ENCODE results near the gene BCORL1.

The BCORL1 gene

GRCh38 chrX:129968968-129969367 lies 13.5 kb upstream of the BCORL1 start:
- DNase-seq = no peak

DNA sequence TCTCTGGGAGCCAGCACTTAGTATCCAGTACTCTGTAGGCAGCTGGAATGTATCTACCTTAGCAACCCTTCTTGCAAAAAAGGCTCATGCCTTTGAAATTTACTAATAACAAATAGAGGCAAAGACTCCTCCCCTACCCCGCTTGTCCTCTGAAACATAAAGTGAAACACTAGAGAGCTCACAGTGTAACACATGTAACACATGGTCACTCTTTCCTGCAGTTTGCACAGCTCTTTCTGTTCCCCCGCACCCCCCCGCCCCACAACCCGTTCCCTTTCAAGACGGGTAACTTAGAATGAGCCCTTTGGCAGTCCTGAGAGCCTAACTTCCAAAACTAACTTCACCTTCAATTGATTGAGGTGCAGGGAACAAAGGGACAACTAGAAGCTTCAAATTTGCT lies 6.0 kb upstream of the BCORL1 start:
- DNase-seq = no peak

DNA sequence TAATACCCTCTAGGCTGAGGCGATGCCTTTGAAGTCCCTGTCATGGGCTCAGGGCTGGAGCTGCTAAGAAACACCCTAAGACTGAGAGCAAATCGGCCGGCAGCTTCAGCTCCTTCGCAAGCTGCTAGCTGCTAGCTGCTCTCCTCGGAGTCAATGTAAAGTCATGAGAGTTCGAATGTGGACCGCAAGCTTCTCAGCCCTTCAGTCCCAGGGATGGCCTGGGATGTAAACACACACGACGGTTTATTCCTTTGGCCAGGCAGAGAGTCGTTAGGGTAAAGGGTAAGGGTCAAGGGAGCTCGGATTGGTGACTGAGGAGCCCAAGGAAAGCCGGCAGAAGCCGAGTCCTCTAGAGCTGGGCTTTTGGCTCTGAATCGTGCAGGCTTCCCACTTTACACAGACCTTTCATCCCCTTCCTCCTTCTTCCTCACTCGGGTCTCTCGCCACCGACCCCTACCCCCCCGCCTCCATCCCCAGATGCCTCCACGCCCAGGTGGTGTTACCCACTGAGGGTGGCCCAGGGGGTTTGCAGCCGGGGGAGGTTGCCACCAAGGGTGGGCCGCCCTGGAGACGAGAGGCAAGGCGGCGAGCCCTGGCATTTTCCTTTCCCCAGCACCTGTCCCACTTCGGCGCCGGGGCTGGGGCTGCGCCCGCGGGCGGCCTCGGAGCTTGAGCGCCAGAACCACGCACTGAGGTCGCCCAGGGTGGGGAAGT lies 3.1 kb upstream of the BCORL1 start:
- no peak for DNase-seq

DNA sequence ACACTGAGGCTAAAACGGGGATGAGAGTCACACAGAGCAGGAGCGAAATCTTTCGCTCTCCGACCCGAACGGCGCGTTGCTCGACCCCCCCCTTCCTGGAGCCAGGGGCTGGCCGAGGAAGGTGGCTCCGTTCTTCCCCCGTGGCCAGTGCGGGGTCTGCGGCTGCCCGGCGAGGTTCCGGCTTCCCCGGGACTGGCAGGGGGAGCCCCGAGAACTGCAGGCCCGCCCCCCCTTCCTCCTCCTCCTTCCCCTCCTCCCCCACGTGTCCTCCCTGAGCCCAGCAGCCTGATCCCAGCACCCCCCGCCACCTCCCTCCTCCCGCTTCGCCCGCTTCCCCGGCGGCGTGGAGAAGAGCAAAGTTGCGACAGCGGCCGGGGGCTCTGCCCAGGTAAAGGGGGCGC lies 2.4 kb upstream of the BCORL1 start:
- DNase-seq = no peak

DNA sequence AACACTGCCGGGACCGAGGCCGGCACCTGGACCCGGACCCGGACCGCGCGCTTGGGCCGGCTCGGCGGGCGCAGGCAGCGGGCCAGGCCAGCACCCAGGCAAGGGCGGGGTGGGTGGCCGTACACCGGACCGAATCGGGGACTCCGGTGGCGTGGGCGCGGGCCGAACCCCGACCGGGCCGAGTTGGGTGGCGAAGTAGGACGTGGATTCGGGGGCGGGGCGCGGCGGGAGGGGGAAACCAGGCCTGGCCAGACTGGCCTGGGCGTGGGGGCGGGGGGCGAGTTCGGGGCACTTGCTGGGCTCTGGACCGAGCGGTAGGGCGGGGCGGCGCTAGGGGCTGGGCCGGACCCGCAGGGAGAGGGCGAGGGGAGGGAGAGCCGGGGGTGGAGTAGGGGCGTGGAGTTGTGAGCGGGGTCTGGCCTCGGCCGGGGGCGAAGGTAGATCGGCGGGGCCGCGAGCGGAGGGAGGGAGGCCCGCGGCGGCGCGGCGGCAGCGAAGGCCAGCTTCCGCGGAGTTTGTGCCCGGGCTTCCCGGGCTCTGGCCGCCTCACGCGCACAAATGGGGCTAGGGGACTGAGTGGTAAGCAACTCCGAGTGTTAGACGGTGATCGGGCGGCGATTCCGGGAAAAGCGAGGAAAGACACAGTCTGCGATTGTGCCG lies 1.8 kb upstream of the BCORL1 start:
- no peak for DNase-seq

DNA sequence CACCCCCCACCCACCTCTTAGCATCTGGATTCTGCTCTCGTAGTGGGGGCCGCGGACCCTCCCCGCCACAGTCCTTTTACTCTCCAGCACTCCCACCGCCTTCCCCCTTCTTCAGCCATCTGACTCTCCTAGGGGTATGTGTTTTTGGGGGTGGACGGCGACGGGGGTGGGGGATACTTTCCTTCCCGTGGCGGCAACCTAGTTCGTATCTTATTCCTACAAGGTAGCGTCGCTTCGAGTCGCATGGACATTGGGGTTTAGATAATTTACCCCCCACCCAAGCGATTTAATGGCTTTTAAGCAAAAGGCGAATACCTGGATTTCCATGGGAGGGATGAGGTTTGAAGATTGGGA lies 1.3 kb upstream of the BCORL1 start:
- no peak for DNase-seq

DNA sequence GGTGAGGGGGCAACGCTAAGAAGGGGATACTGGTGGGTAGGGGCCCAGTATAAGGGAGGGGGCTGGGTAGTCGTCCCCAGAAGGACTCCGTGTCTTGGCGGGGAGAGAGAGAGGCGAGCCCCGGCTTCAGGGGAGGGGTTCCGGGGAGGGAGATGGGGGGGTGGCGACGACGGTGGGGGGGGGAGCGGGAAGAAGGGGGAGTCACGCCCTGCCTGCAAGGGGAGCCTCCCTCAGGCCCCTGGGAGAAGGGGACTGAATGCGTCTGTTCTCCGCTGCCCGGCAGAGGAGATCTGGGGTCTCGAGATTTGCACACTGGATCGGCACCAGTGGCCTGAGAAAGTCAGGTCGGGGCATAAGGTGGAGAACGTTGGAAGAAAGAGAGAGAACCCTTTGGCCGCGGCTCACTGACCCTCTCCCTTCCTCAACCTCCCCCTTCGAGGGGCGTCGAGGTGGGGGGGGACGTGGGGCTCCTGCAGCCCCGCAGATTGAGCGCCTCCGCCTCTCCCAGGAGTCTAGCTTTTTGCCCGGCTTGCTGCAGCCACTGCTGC lies 609 bp upstream of the BCORL1 start:
- no peak for DNase-seq

GRCh38 chrX:129983575-129984110 lies 1.2 kb downstream of the BCORL1 start:
- DNase-seq = no peak

- no peak for DNase-seq
Measured at GRCh38 chrX:129984111-129984958, 1.9 kb downstream of the BCORL1 start.

GRCh38 chrX:129987871-129988270 lies 5.4 kb downstream of the BCORL1 start:
- DNase-seq = no peak

DNA sequence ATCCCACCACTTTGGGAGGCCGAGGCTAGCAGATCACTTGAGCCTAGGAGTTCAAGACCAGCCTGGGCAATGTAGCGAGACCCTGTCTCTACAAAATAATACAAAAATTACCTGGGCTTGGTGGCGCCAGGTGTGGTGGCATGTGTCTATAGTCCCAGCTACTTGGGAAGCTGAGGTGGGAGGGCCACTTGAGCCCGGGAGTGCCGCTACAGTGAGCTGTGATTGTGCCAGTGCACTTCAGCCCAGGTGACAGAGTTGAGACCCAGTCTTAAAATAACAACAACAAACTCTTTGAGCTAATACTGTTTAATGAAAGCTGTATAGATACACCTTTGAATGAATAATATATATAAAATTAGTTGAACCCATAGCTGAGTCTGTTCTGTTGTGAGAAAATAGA lies 9.7 kb downstream of the BCORL1 start:
- no peak for DNase-seq

GRCh38 chrX:129996120-129996519 lies 13.7 kb downstream of the BCORL1 start:
- no peak for DNase-seq

DNA sequence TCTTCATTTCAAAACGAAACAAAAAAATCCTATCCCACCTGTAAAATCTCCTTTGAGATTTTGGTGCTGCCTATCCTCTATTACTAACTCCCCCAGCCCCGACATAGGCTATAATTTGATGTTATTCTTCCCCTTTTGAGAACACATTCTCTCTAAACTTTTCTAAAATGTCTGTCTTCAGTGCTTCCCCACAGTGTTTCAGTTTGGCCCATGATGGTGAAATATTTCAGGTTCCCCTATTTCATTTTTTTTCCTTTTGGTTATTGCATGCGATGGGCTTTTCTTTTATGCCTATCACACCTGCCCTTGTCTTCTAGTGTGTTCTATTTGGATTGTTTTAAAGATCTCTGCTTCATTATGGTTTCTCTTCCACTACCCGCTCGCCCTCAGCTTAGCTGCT lies 14.7 kb downstream of the BCORL1 start:
- DNase-seq = no peak

DNA sequence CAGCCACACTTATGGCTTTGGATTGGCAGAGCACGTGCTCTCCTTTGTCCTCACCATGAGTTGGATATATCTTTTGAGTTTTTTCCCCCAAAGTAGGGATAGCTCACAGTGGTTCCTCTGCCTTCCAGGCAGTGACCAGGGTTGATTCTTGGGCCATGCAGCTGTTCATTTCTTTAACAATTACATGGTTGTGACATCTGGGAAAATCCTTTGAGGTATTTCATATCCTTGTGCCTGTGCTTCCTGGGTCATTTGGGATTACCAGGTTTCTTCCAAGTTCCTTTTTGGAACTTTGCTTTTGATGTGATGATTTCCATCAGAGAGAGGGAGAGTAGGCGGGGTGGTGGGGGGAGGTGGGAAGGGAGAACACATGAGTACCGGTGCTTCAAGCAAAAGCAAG lies 15.6 kb downstream of the BCORL1 start:
- DNase-seq = no peak

DNA sequence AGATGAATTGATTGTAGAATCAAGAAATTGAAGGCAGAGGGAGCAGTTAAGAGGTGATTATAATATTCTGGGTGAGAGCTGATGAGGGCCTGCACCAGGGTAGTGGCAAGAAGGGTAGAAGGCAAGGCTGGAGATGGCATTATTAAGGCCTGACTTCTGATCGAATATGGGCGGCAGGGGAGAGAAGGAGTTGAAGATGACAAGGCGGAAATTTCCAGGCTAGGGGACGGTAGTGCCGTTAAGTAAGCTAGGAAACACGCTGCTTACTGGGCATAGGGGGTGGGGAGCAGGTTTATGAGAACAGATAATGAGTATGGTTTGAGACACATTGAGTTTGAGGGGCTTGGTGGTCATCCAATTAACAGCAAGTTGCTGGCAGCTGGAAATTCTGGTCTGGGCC lies 19.5 kb downstream of the BCORL1 start:
- DNase-seq = no peak

GRCh38 chrX:130002541-130002940 lies 20.1 kb downstream of the BCORL1 start:
- DNase-seq = no peak

DNA sequence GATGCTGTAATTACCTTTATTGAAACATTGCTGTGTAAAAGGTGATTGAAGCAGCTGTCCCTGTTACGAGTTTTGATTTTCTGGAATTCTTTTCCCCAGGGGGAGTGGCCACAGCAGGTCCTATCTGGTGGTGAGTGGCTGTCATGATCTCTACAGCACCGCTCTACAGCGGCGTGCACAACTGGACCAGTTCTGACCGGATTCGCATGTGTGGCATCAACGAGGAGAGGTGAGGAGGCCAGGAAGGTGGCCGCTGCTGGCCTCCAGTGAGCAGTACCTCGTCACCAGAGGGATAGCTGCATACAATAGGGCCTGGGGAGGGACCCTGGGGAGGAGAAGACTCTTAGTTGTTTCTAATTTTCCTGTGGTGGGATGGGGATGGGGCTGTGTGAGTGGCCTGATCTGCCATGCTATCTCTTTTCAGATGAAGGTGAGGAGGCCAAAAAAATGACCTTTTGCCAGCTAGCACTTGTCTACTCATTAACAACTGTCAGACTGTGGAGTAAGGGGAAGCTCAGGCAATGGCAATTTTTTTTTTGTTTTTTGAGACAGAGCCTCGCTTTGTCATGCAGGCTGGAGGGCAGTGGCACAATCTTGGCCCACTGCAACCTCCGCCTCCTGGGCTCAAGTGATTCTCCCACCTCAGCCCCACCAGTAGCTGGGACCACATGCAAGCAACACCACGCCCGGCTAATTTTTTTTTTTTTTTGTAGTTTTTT lies 22.8 kb downstream of the BCORL1 start:
- no peak for DNase-seq

GRCh38 chrX:130009658-130010223 lies 27.3 kb downstream of the BCORL1 start:
- no peak for DNase-seq

- DNase-seq = no peak
Measured at GRCh38 chrX:130012683-130013082, 30.2 kb downstream of the BCORL1 start.

DNA sequence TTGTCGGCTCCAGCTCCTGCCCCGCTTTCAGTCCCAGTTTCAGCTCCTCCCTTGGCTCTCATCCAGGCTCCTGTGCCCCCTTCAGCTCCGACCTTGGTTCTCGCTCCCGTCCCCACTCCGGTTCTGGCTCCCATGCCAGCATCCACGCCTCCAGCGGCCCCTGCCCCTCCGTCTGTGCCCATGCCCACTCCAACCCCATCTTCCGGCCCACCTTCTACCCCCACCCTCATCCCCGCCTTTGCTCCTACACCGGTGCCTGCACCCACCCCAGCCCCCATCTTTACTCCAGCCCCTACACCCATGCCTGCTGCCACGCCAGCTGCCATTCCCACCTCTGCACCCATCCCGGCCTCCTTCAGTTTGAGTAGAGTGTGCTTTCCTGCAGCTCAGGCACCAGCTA lies 31.2 kb downstream of the BCORL1 start:
- no peak for DNase-seq

GRCh38 chrX:130014356-130014755 lies 31.9 kb downstream of the BCORL1 start:
- no peak for DNase-seq

DNA sequence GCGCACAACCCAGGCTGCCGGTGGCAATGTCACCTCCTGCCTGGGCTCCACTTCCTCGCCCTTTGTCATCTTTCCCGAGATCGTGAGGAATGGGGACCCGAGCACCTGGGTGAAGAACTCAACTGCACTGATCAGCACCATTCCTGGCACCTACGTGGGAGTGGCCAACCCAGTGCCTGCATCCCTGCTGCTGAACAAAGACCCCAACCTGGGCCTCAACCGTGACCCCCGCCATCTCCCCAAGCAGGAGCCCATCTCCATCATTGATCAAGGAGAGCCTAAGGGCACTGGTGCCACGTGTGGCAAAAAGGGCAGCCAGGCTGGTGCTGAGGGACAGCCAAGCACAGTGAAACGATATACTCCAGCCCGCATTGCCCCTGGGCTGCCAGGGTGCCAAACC lies 32.3 kb downstream of the BCORL1 start:
- DNase-seq = no peak
